Calu3 (cell line): ENCODE results near the gene ARL13B. TPM values are rescaled to one million over a fixed set of nuclear protein-coding genes. Genes with fewer than 3 reads are reported as not detected.
"Not testable (repeated sequence)": the region's sequence is repeated elsewhere in the genome, so short reads cannot be mapped to it uniquely, and the experiment has no call there.

Experiments used
- BruUV-seq: library from RNA; stranded (reverse); fragments of 400-500 nt; replicated peaks from 2 replicates; lab custom pipeline; 2021; lab: Mats Ljungman, UMichigan
- CTCF ChIA-PET: fragments of 300-600 bp; sonication (Branson Sonifier 250); formaldehyde crosslinking; loops from one replicate; lab custom pipeline; 2022; ENCODE audit warnings: antibody characterized with exemption; lab: Charles Lee
- DNase-seq: peaks from one replicate; pipeline ENCODE4 v3.0.0; 2022
- H3K27ac Mint-ChIP-seq: one replicate; pipeline ENCODE4 v1.8.0; 2022; ENCODE audit warnings: mixed read lengths; ENCODE audit not compliant: unreplicated experiment
- H3K27me3 Mint-ChIP-seq: one replicate; pipeline ENCODE4 v1.8.0; 2022; ENCODE audit warnings: mixed read lengths; ENCODE audit not compliant: unreplicated experiment
- H3K36me3 Mint-ChIP-seq: one replicate; pipeline ENCODE4 v1.8.0; 2022; ENCODE audit warnings: mild to moderate bottlenecking, moderate library complexity, mixed read lengths; ENCODE audit not compliant: insufficient read depth, unreplicated experiment
- H3K4me1 Mint-ChIP-seq: one replicate; pipeline ENCODE4 v1.8.0; 2022; ENCODE audit warnings: mild to moderate bottlenecking, low read depth, mixed read lengths; ENCODE audit not compliant: unreplicated experiment
- H3K4me3 Mint-ChIP-seq: one replicate; pipeline ENCODE4 v1.8.0; 2022; ENCODE audit warnings: mild to moderate bottlenecking, low read depth, moderate library complexity, mixed read lengths; ENCODE audit not compliant: unreplicated experiment
- H3K9me3 Mint-ChIP-seq: one replicate; pipeline ENCODE4 v1.8.0; 2022; ENCODE audit warnings: low read depth, mixed read lengths; ENCODE audit not compliant: unreplicated experiment
- intact Hi-C: fragments of 100-400 bp; cut with micrococcal nuclease; formaldehyde crosslinking; loops from one replicate; pipeline ENCODE4 v1.10.0; 2022; ENCODE audit not compliant: unreplicated experiment
- total RNA-seq: library from RNA; stranded (reverse); gene quantifications from 2 replicates; pipeline ENCODE4 v1.2.3, GENCODE V29; 2022
- TF ChIP-seq, protein P1 (sequence below): fragments of 200-600 bp; IDR thresholded peaks from one replicate; pipeline ENCODE4 v1.8.0; 2022; ENCODE audit warnings: antibody characterized with exemption; ENCODE audit not compliant: unreplicated experiment

Gene ARL13B
- total RNA-seq, 1 experiment from 2014 or later: 7.8 TPM

DNA sequence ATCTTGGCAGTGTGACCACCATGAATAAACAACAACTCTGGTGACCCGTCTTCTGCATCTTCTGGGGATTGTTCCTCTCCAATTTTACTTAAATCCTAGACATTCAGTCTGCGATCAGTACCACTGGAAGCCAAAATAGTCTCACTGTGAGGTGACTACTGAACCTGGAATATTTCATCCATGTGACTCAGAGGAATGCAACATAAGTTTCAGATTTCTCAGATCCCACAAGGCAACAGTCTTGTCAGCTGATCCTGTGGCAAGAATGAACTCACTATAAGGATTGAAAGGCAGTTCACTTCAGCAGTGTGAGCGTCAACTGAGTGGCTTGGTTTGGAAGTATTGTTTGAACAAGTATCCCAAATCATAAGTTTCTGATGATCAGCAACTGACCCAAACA is 96.1 kb downstream of the ARL13B start:
- Mint-ChIP-seq H3K27me3 (no peaks in the 10 kb centered on the region), H3K4me1 (peaks cover 13% of the 10 kb centered on the region), H3K27ac (no peak overlapping the region), H3K9me3 (no peaks in the 10 kb centered on the region), H3K36me3 (no peaks in the 10 kb centered on the region), H3K4me3 (no peak overlapping the region)
- no peak for DNase-seq
- CTCF ChIA-PET: interaction anchor here (0.6 kb wide), 1 partner anchor 71 kb away, joined by 4 read pairs; no protein-coding TSS in a partner anchor
- intact Hi-C loops: no loop called here
- TF ChIP-seq, protein P1, sequence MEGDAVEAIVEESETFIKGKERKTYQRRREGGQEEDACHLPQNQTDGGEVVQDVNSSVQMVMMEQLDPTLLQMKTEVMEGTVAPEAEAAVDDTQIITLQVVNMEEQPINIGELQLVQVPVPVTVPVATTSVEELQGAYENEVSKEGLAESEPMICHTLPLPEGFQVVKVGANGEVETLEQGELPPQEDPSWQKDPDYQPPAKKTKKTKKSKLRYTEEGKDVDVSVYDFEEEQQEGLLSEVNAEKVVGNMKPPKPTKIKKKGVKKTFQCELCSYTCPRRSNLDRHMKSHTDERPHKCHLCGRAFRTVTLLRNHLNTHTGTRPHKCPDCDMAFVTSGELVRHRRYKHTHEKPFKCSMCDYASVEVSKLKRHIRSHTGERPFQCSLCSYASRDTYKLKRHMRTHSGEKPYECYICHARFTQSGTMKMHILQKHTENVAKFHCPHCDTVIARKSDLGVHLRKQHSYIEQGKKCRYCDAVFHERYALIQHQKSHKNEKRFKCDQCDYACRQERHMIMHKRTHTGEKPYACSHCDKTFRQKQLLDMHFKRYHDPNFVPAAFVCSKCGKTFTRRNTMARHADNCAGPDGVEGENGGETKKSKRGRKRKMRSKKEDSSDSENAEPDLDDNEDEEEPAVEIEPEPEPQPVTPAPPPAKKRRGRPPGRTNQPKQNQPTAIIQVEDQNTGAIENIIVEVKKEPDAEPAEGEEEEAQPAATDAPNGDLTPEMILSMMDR: no peak
- BruUV-seq: no TSS peak

DNA sequence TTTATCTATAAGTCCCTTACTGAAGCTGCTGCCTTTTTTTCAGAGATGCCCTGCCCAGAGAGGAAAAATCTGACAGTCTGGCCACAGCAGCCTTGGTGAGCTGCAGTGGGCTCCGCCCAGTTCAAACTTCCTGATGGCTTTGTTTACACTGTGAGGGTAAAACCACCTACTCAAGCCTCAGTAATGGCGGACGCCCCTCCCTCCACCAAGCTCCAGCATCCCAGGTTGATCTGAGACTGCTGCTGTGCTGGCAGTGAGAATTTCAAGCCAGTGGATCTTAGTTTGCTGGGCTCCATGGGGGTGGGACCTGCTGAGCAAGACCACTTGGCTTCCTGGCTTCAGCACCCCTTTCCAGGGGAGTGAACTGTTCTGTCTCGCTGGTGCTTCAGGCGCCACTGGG is 100.6 kb downstream of the ARL13B start:
- intact Hi-C loops, H3K36me3 Mint-ChIP-seq, H3K9me3 Mint-ChIP-seq, H3K27ac Mint-ChIP-seq, BruUV-seq, H3K4me3 Mint-ChIP-seq, H3K27me3 Mint-ChIP-seq: not testable (repeated sequence)
- H3K4me1 Mint-ChIP-seq: peaks cover 13% of the 10 kb centered on the region
- CTCF ChIA-PET: interaction anchor here (0.6 to 0.9 kb wide), 2 partner anchors 9 to 21 kb away, joined by 3 to 6 read pairs; no protein-coding TSS in a partner anchor
- peak; percentile 35 for DNase-seq

DNA sequence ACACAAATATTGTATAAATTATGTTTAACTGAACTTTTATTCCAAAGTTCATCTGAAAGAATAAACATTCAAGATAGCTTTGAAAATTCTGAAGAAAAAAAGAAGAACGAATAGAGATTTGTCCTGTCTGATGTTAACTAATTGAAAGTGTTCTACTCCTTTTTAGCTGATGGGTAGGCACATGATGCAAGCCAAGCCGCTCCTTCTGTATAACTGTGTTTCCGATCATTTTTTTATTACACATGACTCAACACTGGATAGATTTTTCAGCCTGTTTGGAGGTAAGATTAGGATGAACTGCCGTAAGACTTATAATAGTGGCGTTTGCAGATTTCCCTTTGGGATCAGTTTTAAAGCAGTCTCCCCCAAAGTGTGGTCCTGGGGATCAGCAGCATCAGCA is 101.9 kb downstream of the ARL13B start:
- no peaks in the 10 kb centered on the region for H3K36me3 Mint-ChIP-seq
- no TSS peak for BruUV-seq
- H3K27ac Mint-ChIP-seq: no peak overlapping the region
- intact Hi-C loops: no loop called here
- H3K4me3 Mint-ChIP-seq: no peak overlapping the region
- peaks cover 13% of the 10 kb centered on the region for H3K4me1 Mint-ChIP-seq
- no peaks in the 10 kb centered on the region for H3K9me3 Mint-ChIP-seq
- H3K27me3 Mint-ChIP-seq: no peaks in the 10 kb centered on the region
- DNase-seq: no peak
- CTCF ChIA-PET: no interaction called here
- TF ChIP-seq, protein P1: no peak

DNA sequence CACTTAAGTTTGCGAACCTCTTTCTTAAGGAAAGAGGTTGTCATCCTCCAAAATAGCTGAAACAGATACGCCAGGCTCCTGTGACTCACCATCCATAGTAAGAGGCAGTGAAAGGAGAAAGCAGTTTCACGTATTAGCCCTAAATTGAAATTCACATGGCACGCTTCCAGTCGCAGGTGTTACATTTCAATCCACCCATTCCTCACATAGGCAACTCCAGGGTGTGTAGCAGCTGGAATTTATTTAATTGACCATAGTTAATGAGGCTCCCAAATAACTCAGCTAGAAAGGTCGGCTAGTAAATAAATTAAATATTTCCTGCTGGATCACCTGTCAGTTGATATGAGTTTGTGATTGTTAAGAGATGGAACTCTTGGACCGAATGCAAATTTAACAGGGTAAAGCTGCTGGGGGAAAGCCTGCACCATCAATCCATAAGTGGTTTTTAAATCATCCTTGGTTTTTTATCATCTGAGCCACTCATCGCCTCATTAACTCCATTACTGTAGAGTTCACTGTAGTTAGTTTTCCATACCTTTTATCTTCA is 102.5 kb downstream of the ARL13B start:
- no peaks in the 10 kb centered on the region for H3K27me3 Mint-ChIP-seq
- CTCF ChIA-PET: no interaction called here
- TF ChIP-seq, protein P1: no peak
- no peaks in the 10 kb centered on the region for H3K9me3 Mint-ChIP-seq
- H3K4me3 Mint-ChIP-seq: no peak overlapping the region
- intact Hi-C loops: no loop called here
- peaks cover 13% of the 10 kb centered on the region for H3K4me1 Mint-ChIP-seq
- no peak overlapping the region for H3K27ac Mint-ChIP-seq
- DNase-seq: no peak
- no peaks in the 10 kb centered on the region for H3K36me3 Mint-ChIP-seq
- BruUV-seq: no TSS peak

DNA sequence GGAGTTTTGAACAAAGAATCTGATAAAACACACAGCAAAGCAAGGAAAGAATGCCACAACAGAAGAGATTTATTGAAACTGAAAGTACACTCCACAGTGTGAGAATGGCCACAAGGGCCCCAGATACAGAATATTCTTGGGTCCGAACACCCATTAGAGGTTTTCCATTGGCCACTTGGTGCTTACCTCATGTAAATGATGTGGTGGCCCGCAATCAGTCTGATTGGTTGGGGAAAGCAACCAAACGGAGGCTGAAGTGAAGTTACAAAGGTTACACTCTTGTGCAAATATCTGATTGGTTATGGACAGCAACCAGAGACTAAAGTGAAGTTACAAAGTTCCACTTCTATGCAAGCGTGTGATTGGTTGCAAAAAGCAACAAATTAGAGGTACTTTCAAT is 103.3 kb downstream of the ARL13B start:
- TF ChIP-seq, protein P1: no peak
- Mint-ChIP-seq H3K27me3 (no peaks in the 10 kb centered on the region), H3K4me3 (no peak overlapping the region), H3K9me3 (no peaks in the 10 kb centered on the region), H3K36me3 (no peaks in the 10 kb centered on the region), H3K27ac (no peak overlapping the region), H3K4me1 (peaks cover 5% of the 10 kb centered on the region)
- intact Hi-C loops: no loop called here
- CTCF ChIA-PET: no interaction called here
- no peak for DNase-seq
- BruUV-seq: no TSS peak
